ENCODE data around the gene GPR158.

GPR158 gene

DNA sequence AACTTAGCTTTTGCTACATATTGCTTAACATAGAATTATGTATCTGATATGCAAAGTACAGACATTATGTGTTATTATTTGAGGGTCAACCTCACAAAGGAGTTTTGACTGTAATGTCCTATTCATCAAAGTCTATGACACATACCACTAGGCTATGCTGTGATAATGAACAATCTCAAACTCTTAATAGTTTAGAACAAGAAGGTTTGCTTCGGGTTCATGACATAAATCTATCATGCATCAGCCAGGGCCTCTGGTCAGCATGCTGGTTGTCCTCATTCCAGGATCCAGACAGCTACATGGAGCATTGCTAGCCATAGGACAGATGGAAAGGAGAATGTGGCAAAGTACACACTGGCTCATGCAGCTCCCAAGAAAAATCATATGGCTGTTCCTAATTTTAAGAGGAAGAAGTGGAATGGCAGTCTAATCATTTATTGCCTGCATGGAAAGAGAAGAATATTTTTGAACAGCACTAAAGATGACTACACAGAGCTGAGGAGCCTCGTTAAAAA, 332.1 kb downstream of the GPR158 start:
- H3K4me1 ChIP-seq (ENCODE audit: control insufficient read depth, insufficient read depth, low read length) = peaks cover 9% of the 10 kb centered on the region
- 89 to 91% methylated on average over 1 to 2 of the region's 2 CpGs for WGBS, 2 experiments
- no peak overlapping the region for H3K4me3 ChIP-seq (ENCODE audit: insufficient read depth, low read depth, low read length)
- no peak overlapping the region for H3K27ac ChIP-seq (ENCODE audit: insufficient read depth, low read depth, low read length, poor library complexity, severe bottlenecking)
- H3K27me3 ChIP-seq (ENCODE audit: control insufficient read depth, insufficient read depth, low read length, poor library complexity, severe bottlenecking) = no peaks in the 10 kb centered on the region
- H3K9me3 ChIP-seq (ENCODE audit: control insufficient read depth, low read length) = no peaks in the 10 kb centered on the region
- H3K36me3 ChIP-seq (ENCODE audit: control insufficient read depth, insufficient read depth, low read length) = no peaks in the 10 kb centered on the region

DNA sequence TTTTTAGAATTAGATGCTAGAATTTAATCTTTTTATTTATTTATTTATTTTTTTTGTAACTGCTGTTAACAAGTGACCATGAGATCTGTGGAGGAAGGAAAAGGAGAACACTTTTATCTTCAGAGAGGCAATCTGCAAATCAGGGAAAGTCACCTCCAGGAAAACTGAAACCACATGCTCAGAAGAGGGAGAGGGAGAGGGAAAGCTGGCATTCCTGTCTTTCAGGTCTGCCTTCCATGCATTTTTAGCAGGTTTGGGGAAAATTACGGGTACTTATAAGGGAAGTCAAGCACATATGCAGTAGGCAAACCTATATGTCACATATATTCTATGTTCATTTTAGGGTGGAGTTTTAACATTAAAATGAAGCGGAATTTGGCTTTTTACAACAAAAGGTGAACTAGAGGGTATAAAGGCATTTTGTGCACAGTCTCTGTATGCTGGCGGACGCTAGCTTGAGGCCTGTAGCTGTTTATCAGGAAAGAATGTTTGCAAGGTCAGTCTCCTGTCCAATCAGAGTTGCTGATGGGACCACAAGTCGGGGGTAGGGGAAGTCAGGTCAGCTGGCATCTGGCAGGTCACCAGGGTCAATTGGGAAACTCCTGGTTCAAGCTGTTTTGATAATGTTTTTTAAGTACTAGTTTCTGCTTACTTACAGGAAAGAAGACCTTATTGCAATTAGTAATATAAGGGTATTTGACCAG, 333.5 kb downstream of the GPR158 start:
- no peak overlapping the region for H3K27ac ChIP-seq (ENCODE audit: insufficient read depth, low read depth, low read length, poor library complexity, severe bottlenecking)
- no peaks in the 10 kb centered on the region for H3K36me3 ChIP-seq (ENCODE audit: control insufficient read depth, insufficient read depth, low read length)
- no peaks in the 10 kb centered on the region for H3K27me3 ChIP-seq (ENCODE audit: control insufficient read depth, insufficient read depth, low read length, poor library complexity, severe bottlenecking)
- no peaks in the 10 kb centered on the region for H3K4me1 ChIP-seq (ENCODE audit: control insufficient read depth, insufficient read depth, low read length)
- H3K9me3 ChIP-seq (ENCODE audit: control insufficient read depth, low read length) = no peaks in the 10 kb centered on the region
- 85 to 90% methylated on average over 4 to 5 of the region's 5 CpGs for WGBS, 2 experiments
- no peak overlapping the region for H3K4me3 ChIP-seq (ENCODE audit: insufficient read depth, low read depth, low read length)

- Histone ChIP-seq H3K27ac (ENCODE audit: insufficient read depth, low read depth, low read length, poor library complexity, severe bottlenecking) (no peak overlapping the region), H3K4me1 (ENCODE audit: control insufficient read depth, insufficient read depth, low read length) (no peaks in the 10 kb centered on the region), H3K36me3 (ENCODE audit: control insufficient read depth, insufficient read depth, low read length) (no peaks in the 10 kb centered on the region), H3K27me3 (ENCODE audit: control insufficient read depth, insufficient read depth, low read length, poor library complexity, severe bottlenecking) (no peaks in the 10 kb centered on the region), H3K9me3 (ENCODE audit: control insufficient read depth, low read length) (no peaks in the 10 kb centered on the region), H3K4me3 (ENCODE audit: insufficient read depth, low read depth, low read length) (no peak overlapping the region)
- WGBS, 2 experiments = 93 to 96% methylated on average over 6 of the region's 6 CpGs
Measured at GRCh38 chr10:25509151-25509550, 334.4 kb downstream of the GPR158 start.

DNA sequence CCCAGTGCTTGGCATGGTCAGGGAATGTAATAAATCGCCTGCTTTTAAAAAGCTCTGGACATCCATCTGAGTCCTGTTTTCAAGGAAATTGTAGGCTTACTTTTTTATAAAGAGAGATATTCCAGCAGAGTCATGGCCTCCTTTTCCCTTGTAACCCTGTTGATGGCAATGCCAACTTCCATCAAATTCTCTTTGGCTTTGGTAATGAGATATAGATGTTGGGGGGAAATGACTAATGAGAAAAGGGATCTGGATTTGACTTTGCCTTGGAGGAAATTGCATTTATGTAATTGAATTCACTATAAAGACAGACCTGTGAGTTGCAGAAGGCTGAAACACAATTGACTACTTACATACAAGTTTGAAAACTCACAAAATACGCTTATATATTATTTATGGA, 347.5 kb downstream of the GPR158 start:
- Histone ChIP-seq H3K4me3 (ENCODE audit: insufficient read depth, low read depth, low read length) (no peak overlapping the region), H3K4me1 (ENCODE audit: control insufficient read depth, insufficient read depth, low read length) (no peaks in the 10 kb centered on the region), H3K27ac (ENCODE audit: insufficient read depth, low read depth, low read length, poor library complexity, severe bottlenecking) (no peak overlapping the region), H3K9me3 (ENCODE audit: control insufficient read depth, low read length) (no peaks in the 10 kb centered on the region), H3K36me3 (ENCODE audit: control insufficient read depth, insufficient read depth, low read length) (no peaks in the 10 kb centered on the region), H3K27me3 (ENCODE audit: control insufficient read depth, insufficient read depth, low read length, poor library complexity, severe bottlenecking) (no peaks in the 10 kb centered on the region)
- 91 to 93% methylated on average over 1 of the region's 2 CpGs for WGBS, 2 experiments

DNA sequence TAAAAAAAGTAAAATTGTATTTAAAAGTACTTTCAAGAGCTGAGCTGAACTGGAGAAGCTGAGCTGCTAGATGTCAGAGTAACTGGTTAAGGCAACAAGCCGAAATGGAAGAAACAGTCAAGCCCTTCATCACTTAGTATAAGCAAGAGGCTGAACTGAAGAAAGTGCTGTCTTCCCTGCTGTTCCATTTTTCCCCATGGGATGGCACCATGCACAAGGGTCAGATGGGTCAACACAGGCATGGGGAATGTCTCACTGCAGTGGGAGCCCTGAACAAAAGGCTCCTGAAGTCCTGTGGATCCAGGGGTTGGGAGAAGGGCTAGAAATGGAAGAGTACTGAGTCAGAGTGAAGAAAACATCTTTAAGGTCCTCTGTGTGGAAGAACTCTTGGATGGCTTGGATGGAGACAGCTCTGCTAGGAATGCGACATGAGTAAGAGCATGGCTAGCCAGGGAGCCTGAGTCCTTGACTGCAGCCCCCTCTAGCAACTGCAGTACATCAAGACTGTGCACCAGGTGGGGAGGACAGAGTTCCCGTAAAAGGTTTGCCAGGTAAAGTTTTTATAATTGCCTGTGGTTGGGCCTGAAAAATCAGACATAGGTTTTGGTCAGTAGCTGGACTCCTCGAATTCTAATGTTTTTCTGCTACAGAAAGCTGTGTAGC, 348.3 kb downstream of the GPR158 start:
- no peak overlapping the region for H3K27ac ChIP-seq (ENCODE audit: insufficient read depth, low read depth, low read length, poor library complexity, severe bottlenecking)
- no peak overlapping the region for H3K4me3 ChIP-seq (ENCODE audit: insufficient read depth, low read depth, low read length)
- no peaks in the 10 kb centered on the region for H3K4me1 ChIP-seq (ENCODE audit: control insufficient read depth, insufficient read depth, low read length)
- WGBS, 2 experiments = 92 to 93% methylated on average over 4 of the region's 4 CpGs
- H3K36me3 ChIP-seq (ENCODE audit: control insufficient read depth, insufficient read depth, low read length) = no peaks in the 10 kb centered on the region
- H3K9me3 ChIP-seq (ENCODE audit: control insufficient read depth, low read length) = no peaks in the 10 kb centered on the region
- no peaks in the 10 kb centered on the region for H3K27me3 ChIP-seq (ENCODE audit: control insufficient read depth, insufficient read depth, low read length, poor library complexity, severe bottlenecking)

DNA sequence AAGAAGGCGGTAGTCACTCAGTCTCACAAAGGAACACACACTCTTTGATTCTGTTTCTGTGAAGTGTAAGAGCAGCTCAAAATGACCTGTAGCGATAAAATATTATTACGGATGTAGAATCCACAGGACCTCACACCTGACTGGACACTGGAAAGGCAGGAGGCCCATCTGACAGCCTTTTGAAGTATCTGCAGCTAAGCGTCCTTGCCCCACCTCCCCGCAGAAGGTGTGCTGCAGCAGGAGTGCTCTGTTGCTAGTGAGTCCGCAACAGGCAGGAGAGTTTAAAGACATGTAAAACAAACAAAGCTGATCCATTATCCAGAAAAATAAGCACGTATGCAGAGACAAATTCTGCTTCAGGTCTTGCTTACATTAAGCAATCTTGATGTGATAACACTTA, 355.5 kb downstream of the GPR158 start:
- Histone ChIP-seq H3K27me3 (ENCODE audit: control insufficient read depth, insufficient read depth, low read length, poor library complexity, severe bottlenecking) (no peaks in the 10 kb centered on the region), H3K36me3 (ENCODE audit: control insufficient read depth, insufficient read depth, low read length) (no peaks in the 10 kb centered on the region), H3K4me3 (ENCODE audit: insufficient read depth, low read depth, low read length) (no peak overlapping the region), H3K4me1 (ENCODE audit: control insufficient read depth, insufficient read depth, low read length) (no peaks in the 10 kb centered on the region), H3K9me3 (ENCODE audit: control insufficient read depth, low read length) (no peaks in the 10 kb centered on the region), H3K27ac (ENCODE audit: insufficient read depth, low read depth, low read length, poor library complexity, severe bottlenecking) (no peak overlapping the region)
- 89 to 94% methylated on average over 7 of the region's 7 CpGs for WGBS, 2 experiments

DNA sequence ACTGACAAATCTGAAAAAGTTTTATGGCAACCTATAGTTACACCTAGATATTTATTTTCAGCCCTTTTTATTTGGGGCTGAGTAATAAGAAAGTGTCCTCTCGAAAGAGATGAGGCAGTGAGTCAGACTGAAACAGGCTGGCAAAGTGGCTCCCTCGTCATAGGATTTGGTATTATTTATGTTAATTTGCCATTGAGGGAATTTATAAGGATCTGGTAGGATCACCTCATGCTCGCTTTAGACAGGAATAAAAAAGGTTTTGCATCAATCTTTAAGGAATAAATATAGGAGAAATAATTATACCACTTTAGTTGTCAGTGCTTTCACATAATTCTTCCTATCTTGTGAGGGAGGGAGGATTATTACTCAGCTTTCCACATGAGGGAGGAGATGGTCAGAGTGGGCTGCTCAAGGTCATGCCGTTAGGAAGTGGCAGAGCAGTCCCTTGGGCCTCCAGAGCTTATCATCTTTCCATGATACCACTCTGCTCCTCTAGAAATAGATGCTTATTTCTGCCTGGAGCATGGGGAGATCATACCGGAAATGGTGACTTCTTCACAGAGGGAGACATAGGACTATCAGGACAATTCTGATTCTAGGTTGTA, 356.8 kb downstream of the GPR158 start:
- H3K27ac ChIP-seq (ENCODE audit: insufficient read depth, low read depth, low read length, poor library complexity, severe bottlenecking) = no peak overlapping the region
- H3K36me3 ChIP-seq (ENCODE audit: control insufficient read depth, insufficient read depth, low read length) = no peaks in the 10 kb centered on the region
- no peak overlapping the region for H3K4me3 ChIP-seq (ENCODE audit: insufficient read depth, low read depth, low read length)
- WGBS, 2 experiments = 85 to 92% methylated on average over 3 to 5 of the region's 5 CpGs
- no peaks in the 10 kb centered on the region for H3K9me3 ChIP-seq (ENCODE audit: control insufficient read depth, low read length)
- H3K27me3 ChIP-seq (ENCODE audit: control insufficient read depth, insufficient read depth, low read length, poor library complexity, severe bottlenecking) = no peaks in the 10 kb centered on the region
- H3K4me1 ChIP-seq (ENCODE audit: control insufficient read depth, insufficient read depth, low read length) = no peaks in the 10 kb centered on the region

- WGBS, 2 experiments = 87 to 90% methylated on average over 3 of the region's 3 CpGs
- Histone ChIP-seq H3K9me3 (ENCODE audit: control insufficient read depth, low read length) (no peaks in the 10 kb centered on the region), H3K36me3 (ENCODE audit: control insufficient read depth, insufficient read depth, low read length) (no peaks in the 10 kb centered on the region), H3K4me3 (ENCODE audit: insufficient read depth, low read depth, low read length) (no peak overlapping the region), H3K27me3 (ENCODE audit: control insufficient read depth, insufficient read depth, low read length, poor library complexity, severe bottlenecking) (no peaks in the 10 kb centered on the region), H3K27ac (ENCODE audit: insufficient read depth, low read depth, low read length, poor library complexity, severe bottlenecking) (no peak overlapping the region), H3K4me1 (ENCODE audit: control insufficient read depth, insufficient read depth, low read length) (no peaks in the 10 kb centered on the region)
Measured at GRCh38 chr10:25532213-25532612, 357.4 kb downstream of the GPR158 start.

- Histone ChIP-seq H3K27ac (ENCODE audit: insufficient read depth, low read depth, low read length, poor library complexity, severe bottlenecking) (no peak overlapping the region), H3K4me3 (ENCODE audit: insufficient read depth, low read depth, low read length) (no peak overlapping the region), H3K4me1 (ENCODE audit: control insufficient read depth, insufficient read depth, low read length) (no peaks in the 10 kb centered on the region), H3K9me3 (ENCODE audit: control insufficient read depth, low read length) (no peaks in the 10 kb centered on the region), H3K27me3 (ENCODE audit: control insufficient read depth, insufficient read depth, low read length, poor library complexity, severe bottlenecking) (no peaks in the 10 kb centered on the region), H3K36me3 (ENCODE audit: control insufficient read depth, insufficient read depth, low read length) (no peaks in the 10 kb centered on the region)
Measured at GRCh38 chr10:25536027-25536426, 361.2 kb downstream of the GPR158 start.

- WGBS, 2 experiments = 69 to 72% methylated on average over 4 of the region's 4 CpGs
- Histone ChIP-seq H3K27ac (ENCODE audit: insufficient read depth, low read depth, low read length, poor library complexity, severe bottlenecking) (no peak overlapping the region), H3K4me1 (ENCODE audit: control insufficient read depth, insufficient read depth, low read length) (no peaks in the 10 kb centered on the region), H3K4me3 (ENCODE audit: insufficient read depth, low read depth, low read length) (no peak overlapping the region), H3K36me3 (ENCODE audit: control insufficient read depth, insufficient read depth, low read length) (no peaks in the 10 kb centered on the region), H3K9me3 (ENCODE audit: control insufficient read depth, low read length) (no peaks in the 10 kb centered on the region), H3K27me3 (ENCODE audit: control insufficient read depth, insufficient read depth, low read length, poor library complexity, severe bottlenecking) (no peaks in the 10 kb centered on the region)
Measured at GRCh38 chr10:25547382-25547781, 372.6 kb downstream of the GPR158 start.

All from ectodermal cell (in vitro differentiated cells).